ENCODE measurements around the gene BMP8A.
"Not testable (repeated sequence)": the region's sequence is repeated elsewhere in the genome, so short reads cannot be mapped to it uniquely, and the experiment has no call there.

The BMP8A gene

DNA sequence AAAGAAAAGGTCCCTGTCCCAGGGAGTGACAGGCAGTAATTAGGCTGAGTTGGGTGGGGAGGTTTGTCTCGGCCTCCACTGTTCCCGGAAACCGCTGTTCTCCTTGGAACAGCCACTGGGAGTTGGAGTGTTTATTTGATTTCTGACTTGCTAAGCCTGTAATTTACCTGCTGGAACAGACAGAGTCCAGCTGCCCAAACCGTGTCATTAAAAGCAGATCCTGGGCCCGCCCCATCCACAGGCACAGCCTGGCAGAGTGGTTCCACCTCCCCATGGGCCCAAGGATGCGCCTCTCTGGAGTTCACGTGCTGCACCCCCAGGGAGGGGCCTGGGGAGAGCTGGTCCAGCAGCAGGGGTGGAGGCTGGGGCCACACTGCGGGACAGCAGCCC is 35.7 kb downstream of the BMP8A start:
- DNase-seq (ENCODE audit: low spot score): not testable (repeated sequence)

DNA sequence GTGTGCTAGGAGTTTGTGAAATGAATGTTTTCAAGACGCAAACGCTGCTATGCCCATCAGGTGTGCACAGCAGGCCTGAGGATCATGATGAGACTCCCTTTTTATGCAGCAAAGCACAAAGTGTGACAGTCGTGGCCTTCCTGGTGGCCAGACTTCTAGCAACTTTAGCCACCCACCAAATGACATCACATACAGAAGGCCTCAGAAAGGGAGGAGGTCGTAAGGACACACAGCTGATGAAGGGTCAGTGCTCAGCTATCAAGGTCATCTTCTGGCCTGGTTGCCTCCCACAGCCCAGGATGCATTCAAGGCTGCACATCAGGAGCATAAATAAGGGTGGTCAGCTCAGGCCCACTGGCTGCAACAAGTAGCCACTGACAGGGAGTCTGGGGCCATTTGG is 36.6 kb downstream of the BMP8A start:
- no peak for DNase-seq (ENCODE audit: low spot score)

DNA sequence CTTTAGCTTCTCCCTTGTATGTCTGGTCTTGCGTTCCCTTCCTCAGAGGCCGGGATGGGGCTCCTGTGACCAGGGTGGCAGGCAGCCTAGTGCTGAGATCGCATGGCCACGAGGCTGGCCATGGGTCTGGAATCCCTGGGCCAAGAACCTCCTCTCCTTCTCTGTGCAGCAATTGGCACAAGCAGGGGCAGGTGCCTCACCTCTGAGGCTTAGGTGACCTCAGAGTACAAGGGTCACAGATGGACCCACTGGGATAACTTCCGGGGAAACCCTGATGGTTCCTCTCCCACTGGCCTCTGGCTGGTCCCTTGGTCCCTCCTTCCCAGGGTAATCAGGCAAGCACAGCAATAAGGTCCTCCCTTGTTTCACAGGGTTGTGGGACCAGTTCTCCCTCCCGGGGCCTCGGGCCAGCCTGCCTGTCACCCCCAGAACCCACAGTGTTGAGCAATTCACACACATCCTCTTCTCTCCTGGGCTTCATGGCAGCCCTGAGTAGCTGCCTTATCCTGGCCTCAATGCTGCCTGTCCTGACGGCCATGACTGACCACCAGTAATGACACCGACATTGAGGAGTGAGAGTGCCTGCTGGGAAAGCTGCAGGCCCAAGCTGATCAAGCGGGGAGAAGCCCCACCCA is 38.6 kb downstream of the BMP8A start:
- no peak for DNase-seq (ENCODE audit: low spot score)

DNA sequence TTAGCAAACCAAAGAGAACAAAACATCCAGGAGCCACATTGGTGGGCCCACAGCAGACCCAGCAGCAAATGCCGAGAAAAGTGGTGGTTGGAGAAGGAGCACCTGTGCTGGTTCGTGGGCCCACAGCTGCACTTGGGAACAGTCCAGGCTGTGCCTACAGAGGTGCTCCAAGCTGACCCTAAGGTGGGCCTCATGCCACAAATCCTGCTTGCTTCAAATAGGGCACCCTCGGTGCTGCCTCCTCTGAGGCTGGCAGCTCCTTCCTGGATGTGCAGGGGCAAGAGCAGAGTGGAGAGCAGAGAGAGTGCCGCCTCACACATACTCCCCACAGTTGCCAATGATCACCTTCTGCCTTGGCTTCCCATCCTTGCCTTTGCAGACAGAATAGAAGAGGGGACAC is 40.1 kb downstream of the BMP8A start:
- no peak for DNase-seq (ENCODE audit: low spot score)

DNA sequence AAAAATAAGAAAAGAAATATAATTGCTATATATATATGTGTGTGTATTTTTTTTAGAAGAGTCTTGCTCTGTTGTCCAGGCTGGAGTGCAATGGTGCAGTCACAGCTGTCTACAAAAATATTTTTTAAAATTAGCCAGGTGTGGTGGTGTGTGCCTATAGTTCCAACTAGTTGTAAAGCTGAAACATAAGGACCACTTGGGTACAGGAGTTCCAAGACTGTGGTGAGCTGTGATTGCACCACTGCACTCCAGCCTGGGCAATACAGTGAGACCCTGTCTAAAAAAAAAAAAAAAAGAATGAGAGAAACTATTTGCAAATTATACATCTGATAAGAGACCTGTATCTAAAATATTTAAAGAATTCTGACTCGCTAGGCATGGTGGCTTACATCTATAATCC is 42.0 kb downstream of the BMP8A start:
- DNase-seq (ENCODE audit: low spot score): no peak

DNA sequence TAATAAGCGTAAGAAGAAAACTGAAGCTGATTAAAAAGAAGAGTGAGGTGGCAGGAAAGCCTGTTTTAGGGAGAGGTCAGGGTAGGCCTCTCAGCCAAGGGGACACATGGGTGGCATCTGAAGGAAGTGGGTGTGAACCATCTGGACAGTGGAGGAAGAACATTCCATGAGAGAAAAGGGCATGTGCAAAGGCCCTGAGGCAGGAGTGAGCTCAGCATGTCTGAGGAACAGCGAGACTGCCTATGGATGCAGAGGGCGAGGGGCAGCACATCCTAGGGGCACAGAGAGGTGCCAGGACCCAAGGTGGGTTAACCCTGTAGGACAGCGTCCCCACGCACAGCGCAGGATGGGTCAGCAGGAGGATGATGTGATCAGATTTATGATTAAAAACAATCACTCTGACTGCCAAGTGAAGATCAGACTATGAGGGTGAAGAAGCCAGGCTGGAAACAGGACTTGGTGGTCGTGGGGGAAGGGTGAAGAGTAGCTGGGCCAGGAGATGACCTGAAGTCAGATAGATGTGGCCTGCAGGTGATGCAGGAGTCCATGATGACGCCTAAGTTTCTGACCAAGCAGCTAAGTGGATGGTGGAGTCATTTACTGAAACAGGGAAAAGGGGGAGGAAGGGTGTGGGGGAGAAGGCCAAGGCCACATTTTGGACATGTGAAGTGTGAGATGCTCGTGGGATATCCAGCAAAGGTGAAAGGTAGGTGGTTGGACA is 47.3 kb downstream of the BMP8A start:
- DNase-seq (ENCODE audit: low spot score): no peak

DNA sequence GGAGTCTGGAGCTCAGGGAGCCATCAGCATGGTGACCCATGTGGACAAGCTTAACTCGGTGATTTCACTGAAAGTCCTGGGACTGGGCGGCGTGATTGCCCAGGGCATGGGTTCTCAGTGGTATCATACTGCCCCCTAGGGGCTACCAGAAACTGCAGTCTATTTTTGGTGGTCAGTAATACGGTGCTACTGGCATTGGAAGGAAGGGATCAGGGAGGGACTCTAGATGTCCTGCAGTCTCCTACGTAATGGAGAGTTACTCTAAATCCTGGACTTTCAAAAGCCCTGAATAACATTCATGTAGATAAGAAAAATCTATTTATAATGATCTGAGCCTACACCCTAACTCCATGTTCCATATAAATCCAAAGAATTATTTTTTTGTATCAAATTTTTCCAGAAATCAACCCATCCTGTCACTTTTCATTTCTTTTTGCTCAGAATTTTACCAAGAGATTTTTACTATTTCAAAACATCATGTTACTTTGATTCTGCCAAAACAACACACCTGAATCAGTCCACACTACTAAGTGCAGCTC is 47.9 kb downstream of the BMP8A start:
- no peak for DNase-seq (ENCODE audit: low spot score)

DNA sequence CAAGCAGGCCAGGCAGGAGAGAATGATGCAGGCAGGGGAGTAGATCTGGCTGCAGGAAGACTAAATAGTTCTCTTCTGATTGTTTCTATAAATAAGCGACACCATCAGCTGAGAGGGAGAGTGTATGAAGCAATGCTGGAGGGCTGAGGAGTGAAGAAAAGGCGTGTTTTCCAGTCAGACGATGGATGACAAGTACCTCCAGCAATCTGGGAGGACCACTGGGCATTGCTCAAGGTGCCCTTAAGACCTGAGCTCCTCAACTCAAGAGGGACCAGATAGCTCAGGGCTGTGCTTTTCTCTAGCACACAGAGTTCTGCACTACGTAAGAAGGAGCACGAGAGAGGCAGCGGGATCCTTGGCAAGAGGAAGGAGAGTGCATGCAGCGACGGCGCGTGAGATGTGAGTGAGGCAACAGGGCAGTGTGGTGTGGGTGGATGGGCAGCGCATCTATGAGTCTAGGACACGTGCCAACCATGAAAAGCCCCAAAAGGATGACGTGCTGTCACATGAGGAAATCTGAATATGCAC is 49.1 kb downstream of the BMP8A start:
- DNase-seq (ENCODE audit: low spot score): no peak

DNA sequence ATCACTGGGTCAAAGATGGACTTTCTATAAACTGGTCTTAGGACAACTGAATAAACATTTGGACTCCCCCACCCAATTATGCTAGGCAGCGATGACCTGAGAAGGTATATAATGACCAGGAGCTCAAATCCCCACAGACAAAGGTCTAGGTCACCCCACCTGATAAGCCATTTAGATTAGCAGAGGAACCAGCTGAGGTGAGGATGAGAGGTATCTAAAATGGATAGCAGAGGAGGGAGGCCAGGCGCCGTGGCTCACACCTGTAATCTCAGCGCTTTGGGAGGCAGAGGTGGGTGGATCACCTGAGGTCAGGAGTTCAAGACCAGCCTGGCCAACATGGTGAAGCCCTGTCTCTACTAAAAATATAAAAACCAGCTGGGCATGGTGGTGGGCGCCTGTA is 51.5 kb downstream of the BMP8A start:
- DNase-seq (ENCODE audit: low spot score): no peak

DNA sequence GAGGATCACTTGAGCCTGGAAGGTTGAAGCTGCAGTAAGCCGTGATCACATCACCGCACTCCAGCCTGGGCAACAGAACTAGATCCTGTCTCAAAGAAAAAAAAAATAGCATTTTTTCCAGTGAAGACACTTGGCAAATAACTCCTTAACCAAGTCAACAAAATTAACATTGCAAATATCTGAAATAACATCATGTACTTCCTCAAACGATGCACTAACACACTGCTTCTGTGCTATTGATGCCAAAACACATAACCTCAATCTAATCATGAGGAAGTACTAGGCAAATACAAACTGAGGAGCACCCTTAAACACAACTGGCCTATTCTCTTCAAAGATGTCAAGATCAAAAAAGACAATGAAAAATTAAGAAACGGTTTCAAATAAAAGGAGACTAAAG is 52.9 kb downstream of the BMP8A start:
- DNase-seq (ENCODE audit: low spot score): no peak

DNA sequence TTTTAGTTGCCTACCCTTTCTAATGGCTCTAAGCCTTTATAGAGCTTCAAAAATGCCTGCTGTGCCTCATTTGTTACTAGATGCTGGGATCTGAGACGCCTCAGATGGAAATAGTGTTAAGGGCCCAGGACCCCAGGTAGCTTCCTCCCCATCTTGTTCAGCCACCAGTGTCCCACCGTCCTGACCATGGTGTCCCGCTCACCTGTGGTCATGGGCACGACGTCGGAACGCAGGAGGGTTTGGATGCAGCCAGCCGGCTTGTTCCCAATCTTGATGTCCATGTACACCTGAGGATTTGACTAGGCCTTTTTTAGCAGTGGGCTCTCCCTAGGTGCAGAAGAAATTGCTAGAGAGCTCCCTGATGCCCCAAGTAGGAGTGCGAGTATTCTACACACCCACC is 54.1 kb downstream of the BMP8A start:
- no peak for DNase-seq (ENCODE audit: low spot score)

DNA sequence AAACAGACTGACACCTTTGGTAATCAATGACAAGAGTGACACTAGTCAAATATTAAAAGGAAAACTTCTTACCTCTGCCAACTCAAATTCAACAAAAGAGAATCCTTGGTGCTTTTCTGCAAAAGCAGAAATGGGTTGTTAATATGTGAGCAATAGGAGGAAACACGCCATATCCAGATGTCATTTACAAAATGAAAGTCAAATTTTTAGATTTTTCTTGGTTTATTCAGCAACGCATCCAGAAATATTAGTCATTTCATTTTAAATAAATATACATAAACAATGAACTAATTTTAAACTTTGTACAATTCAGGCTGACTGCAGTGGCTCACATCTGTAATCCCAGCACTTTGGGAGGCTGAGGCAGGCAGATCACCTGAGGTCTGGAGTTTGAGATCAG is 62.8 kb downstream of the BMP8A start:
- no peak for DNase-seq (ENCODE audit: low spot score)

DNA sequence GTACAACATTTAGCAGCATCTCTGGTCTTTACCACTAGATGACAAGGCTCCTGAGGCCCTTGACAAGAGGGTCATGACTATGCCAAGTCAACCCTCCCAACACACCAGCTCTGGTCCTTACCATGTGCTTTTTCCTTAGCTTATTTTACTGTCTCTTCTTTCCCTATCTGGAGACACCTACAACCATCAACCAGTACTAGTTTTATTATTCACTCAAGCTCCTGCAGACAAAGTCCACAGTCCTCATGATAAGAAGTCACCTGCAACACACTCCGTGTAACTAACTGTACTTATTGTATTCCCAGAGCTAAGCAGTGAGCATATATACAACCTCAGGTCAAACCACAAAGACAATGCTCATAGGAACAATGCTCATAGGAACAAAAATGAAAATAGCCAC is 69.8 kb downstream of the BMP8A start:
- DNase-seq (ENCODE audit: low spot score): no peak

DNA sequence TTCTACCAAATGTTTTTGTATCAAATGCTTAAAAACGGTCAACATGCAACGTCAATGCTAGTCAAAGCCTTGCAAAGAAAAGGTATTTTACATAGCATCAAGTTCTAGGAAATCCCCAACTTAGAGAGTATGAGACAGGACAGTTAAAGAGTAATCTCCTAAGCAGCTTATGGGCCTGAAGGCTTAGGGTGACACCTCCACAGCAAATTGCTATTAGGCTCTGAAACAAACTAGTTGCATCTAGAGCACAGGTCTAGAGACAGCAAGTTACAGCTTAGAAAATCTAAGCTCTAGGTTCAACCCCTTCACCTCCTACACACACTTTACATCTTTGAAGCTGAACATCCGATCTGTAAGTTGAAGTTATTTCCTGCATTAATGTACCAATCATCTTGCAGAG is 71.5 kb downstream of the BMP8A start:
- no peak for DNase-seq (ENCODE audit: low spot score)

DNA sequence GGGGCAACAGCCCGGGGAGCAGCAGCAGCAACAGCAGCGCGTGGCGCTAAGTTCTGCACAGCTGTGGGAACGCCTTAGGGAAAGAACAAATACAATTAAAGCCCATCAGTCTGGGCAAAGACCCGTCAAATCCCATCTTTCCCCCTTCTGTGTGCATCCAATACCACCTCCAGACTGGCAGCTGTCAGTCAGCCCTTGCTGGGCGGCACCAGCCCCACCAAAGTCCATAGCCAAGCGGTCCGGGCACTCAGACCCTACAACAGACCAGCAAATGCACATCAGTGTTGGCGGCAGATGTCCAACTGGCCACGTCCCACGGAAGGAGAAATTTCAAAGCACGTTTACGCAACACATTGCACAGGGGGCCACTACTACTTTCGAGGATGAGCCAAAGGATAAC is 72.2 kb downstream of the BMP8A start:
- no peak for DNase-seq (ENCODE audit: low spot score)

DNA sequence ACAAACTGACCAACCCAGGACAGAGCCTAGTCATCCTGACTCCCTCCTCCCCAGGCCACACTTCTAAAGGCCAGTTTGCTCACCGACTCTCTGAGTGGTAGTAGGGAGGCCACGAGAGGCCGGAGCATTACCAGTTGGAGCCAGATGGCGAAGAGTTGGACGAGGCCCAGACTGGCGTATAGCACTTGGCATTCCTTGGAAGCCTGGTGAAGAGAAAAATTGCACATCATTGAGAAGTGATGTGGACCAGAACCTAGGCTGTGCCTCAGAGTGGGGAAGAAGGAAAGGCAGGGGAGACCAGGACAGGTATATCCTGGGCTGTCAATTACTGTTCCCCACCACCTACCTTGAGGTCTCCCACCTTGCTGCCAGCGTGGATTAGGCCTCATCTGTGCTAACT is 72.9 kb downstream of the BMP8A start:
- DNase-seq (ENCODE audit: low spot score): no peak

DNA sequence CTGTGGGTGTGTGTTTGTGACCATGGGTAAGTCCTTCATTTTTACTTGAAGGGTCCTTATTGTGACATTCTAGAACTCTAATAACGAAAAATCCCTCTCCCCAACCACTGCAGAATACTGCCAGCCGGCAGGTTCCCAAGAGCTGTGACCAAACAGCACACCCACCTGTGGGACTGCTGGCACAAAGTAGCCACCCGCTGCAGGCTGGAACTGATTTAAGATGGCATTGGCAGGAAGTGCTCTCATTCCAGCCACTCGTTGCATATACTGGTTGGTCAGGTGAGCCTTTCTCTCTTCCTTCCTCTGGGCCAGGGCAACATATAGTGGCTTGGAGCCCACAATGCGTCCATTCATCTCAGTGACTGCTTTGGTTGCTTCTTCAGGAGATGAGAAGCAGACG is 73.5 kb downstream of the BMP8A start:
- DNase-seq (ENCODE audit: low spot score): no peak

DNA sequence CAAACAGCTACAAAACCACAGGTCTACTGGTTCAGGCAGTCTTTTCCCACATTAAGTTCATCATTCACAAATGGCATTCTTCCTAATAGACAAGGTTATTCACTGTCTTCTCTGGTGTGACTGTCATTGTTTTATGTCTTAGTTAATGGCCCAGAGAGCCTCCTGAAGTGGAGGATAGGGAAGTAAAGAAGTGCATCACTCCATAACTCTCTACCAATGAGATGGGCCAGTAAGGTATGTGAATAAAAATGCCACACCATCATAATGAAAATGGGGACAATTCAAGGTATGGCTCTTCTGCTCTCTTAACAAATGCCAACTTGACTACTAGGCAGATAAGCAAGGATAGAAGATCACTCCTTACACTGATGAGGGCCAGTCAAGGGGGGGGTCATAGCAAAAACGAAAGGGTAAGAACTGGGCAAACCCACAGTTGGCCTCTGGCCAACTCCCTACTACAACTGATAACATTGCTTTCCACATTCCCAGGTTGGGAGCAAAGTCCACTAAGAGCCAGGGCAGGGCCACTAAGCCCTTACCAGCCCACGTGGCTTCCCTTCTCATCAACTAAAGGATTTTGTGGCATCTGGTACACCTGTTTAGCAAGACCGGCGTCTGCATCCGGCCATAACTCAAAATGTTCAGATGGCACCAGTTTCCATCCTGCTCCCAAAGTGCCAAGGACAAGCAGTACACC is 75.2 kb downstream of the BMP8A start:
- DNase-seq (ENCODE audit: low spot score): no peak

DNA sequence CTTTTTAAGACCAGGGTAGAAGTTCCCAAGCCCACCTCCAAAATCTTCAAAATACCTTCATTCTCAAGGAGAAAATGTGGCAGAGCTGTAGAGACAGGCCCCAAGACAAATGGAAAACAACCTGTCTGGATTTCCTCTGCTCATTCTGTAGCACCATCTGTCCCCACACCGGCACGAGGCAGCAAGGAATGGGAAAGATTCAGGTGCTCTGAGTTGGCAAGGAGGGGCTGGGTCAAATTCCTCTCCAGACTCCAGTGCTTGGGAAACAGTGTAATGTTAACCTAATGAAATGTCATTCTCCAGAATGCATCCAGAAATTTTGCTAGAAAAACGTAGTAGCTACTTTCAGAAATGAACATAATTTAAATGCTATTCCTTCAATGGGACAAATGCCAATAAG is 75.9 kb downstream of the BMP8A start:
- DNase-seq (ENCODE audit: low spot score): no peak

DNA sequence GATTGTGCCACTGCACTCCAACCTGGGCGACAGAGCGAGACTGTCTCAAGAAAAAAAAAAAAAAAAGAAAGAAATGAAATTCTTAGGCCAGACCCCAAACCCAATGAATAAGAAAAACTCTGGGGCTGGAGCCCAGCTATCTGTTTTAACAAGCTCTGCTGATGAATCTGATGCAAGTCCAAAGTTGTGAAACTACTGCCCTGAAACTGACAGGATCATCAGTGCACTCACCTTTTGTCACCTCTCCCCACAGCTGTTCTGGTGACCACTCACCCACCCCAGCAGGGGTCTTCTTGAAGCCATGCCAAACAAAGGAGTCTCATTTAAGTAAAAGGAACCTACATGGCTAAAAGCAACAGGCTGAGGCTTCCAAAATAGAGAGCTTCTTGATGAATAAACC is 76.8 kb downstream of the BMP8A start:
- no peak for DNase-seq (ENCODE audit: low spot score)

DNA sequence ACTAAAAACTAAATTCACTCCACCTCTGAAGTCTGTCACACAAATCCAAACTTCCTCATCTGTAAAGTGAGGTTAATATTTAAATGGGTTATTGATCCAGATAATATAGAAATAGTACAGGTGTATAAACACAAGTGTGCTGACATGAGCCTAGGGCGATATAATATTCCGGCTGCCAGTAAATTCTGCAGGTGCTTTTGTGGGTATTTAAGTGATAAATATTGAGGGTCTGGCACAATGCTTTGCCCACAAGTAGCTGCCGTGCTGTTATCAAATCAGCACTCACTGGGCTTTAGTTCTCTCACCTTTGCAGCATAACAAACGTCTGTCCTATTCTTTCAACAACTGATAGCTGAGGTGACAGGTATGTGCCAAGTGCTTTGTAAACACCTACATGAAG is 77.6 kb downstream of the BMP8A start:
- DNase-seq (ENCODE audit: low spot score): no peak

DNA sequence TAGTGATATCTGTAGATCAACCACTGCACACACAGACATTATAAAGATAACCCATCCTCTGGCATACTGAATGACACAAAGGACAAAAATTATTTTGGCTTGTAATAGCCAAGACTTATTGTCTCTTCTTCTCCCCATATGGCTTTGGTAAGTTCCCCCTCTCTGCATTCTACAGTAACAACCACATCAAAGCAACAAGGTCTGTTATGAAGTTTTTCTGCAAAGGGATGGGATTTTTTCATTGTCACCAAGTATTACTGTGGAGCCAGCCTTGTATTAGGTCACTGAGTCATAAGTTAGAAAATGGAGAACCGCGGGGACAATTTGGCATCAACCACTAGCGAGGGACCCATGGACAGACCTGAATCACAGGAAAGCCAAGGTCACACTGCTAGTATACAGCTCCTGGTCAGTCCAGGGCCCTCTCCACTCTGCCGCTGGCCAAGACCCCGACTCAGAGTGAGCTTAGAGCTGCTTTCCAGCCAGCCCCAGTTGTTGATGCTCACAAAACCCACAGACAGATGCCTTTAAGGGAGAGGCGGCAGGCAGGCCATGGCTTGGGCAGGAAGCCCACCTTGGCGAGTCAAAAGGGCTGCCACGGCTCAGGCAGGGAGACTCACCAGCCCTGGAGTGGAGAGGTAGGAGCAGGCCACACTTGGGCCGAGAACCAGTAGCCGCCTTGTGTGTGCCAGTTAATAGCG is 79.2 kb downstream of the BMP8A start:
- DNase-seq (ENCODE audit: low spot score): no peak

DNA sequence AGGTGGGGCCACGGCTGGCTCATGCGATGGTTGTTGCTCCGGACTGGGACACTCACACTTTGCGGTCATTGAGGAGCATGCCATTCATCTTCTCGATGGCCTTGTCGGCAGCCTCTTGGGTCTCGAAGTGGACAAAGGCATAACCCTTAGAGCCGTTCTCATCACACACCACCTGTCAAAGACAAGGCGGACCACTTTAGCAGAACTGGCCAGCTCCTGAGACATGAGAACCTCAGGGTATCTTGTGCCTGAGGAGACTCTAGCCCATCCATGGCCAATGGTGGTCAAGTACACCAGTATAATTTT is 79.7 kb downstream of the BMP8A start:
- no peak for DNase-seq (ENCODE audit: low spot score)
